ENCODE data around the gene CFAP61. TPM values are rescaled to one million over a fixed set of nuclear protein-coding genes. Genes with fewer than 3 reads are reported as not detected.

The CFAP61 gene
- total and polyA plus RNA-seq, 2 experiments from 2014 or later = 0.21 TPM; not detected in 1

- Histone ChIP-seq H3K27ac (ENCODE audit: low read depth) (no peak overlapping the region), H3K27me3 (ENCODE audit: insufficient read depth) (no peaks in the 10 kb centered on the region), H3K9me2 (ENCODE audit: insufficient read depth) (peaks cover 18% of the 10 kb centered on the region; the same call in 1 of the 2 replicates), H3F3A (replicated peaks; ENCODE audit: low read depth) (no peaks in the 10 kb centered on the region), H3K36me3 (ENCODE audit: insufficient read depth) (no peaks in the 10 kb centered on the region), H3K4me3 (no peak overlapping the region), H3K4me2 (no peak overlapping the region), H3K4me1 (ENCODE audit: insufficient read depth) (no peaks in the 10 kb centered on the region), H4K20me1 (replicated peaks; ENCODE audit: insufficient read depth) (no peaks in the 10 kb centered on the region), H3K79me2 (replicated peaks; ENCODE audit: insufficient read depth) (no peaks in the 10 kb centered on the region), H2AFZ (no peak overlapping the region)
- Mint-ChIP-seq H3K27ac (no peak overlapping the region), H3K36me3 (ENCODE audit: low read depth) (no peaks in the 10 kb centered on the region), H3K4me3 (no peak overlapping the region), H3K4me1 (peaks cover 3% of the 10 kb centered on the region; the same call in 1 of the 3 replicates), H3K27me3 (ENCODE audit: insufficient read depth, low read depth, poor library complexity) (no peaks in the 10 kb centered on the region), H3K9me3 (no peaks in the 10 kb centered on the region)
- no peak for ATAC-seq
- DNase-seq (ENCODE audit: low spot score) = no peak
- TF ChIP-seq EZH2phosphoT487 (IDR thresholded peaks at IDR 0.05; ENCODE audit: unreplicated experiment) (no peak), STAT1 (IDR thresholded peaks at IDR 0.05; ENCODE audit: unreplicated experiment) (no peak), ETS1 (IDR thresholded peaks at IDR 0.05) (no peak), CTCF (conservative IDR thresholded peaks at IDR 0.05; ENCODE audit: low read depth in 2 of 2) (no peak), EZH2 (IDR thresholded peaks at IDR 0.05; ENCODE audit: low read depth, unreplicated experiment) (no peak), ZNF331 (CRISPR knock-in tag; IDR thresholded peaks at IDR 0.05; ENCODE audit: low read depth) (no peak)
Observed at GRCh38 chr20:20293141-20293540, 240.8 kb downstream of the CFAP61 start.

DNA sequence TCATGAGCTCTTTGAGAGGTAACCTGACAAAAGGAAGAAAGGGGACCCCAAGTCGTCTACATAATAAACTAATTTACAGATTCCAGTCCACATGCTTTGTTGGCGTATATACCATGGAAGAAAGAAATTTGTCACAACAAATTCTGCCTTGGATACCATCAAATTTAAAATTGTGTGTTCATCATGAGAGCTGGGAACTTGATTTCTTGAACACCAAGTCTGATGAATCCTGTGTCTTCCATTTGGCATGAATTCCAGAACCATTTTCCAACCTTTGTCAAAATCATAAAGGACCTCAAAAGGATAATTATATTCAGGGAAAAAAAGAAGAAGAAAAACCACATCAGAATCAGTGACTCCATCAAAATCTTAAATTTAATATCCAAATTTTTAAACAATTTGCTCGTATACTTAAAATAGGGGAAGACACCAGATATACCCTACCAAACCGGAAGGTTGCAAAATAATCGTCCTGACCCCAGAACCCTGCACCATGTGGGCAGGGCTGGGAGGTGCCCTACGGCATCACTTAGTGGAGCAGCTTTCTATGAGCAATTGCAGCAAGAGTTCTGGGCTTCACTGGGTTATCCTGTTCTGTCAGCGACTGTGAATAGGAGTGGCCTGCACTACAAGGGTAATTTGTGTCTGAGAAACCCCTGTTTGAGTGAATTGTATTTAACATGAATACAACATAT is 241.5 kb downstream of the CFAP61 start:
- Mint-ChIP-seq H3K36me3 (ENCODE audit: low read depth) (no peaks in the 10 kb centered on the region), H3K27me3 (ENCODE audit: insufficient read depth, low read depth, poor library complexity) (no peaks in the 10 kb centered on the region), H3K4me3 (no peak overlapping the region), H3K9me3 (no peaks in the 10 kb centered on the region), H3K4me1 (peaks cover 3% of the 10 kb centered on the region; the same call in 1 of the 3 replicates), H3K27ac (no peak overlapping the region)
- peaks cover 15% of the 10 kb centered on the region; the same call in 1 of the 2 replicates for H3K9me2 ChIP-seq (ENCODE audit: insufficient read depth)
- no peaks in the 10 kb centered on the region for H3K27me3 ChIP-seq (ENCODE audit: insufficient read depth)
- H2AFZ ChIP-seq = peak overlapping the region; percentile 14; the same call in 1 of the 2 replicates
- H3F3A ChIP-seq (replicated peaks; ENCODE audit: low read depth) = no peaks in the 10 kb centered on the region
- no peak overlapping the region for H3K4me2 ChIP-seq
- no peaks in the 10 kb centered on the region for H4K20me1 ChIP-seq (replicated peaks; ENCODE audit: insufficient read depth)
- no peaks in the 10 kb centered on the region for H3K79me2 ChIP-seq (replicated peaks; ENCODE audit: insufficient read depth)
- no peak for ATAC-seq
- no peaks in the 10 kb centered on the region for H3K4me1 ChIP-seq (ENCODE audit: insufficient read depth)
- DNase-seq (ENCODE audit: low spot score) = no peak
- H3K36me3 ChIP-seq (ENCODE audit: insufficient read depth) = no peaks in the 10 kb centered on the region
- H3K4me3 ChIP-seq = no peak overlapping the region
- H3K27ac ChIP-seq (ENCODE audit: low read depth) = no peak overlapping the region
- TF ChIP-seq EZH2 (IDR thresholded peaks at IDR 0.05; ENCODE audit: low read depth, unreplicated experiment) (no peak), STAT1 (IDR thresholded peaks at IDR 0.05; ENCODE audit: unreplicated experiment) (no peak), NANOG (IDR thresholded peaks at IDR 0.05; ENCODE audit: borderline replicate concordance) (no peak), ETS1 (IDR thresholded peaks at IDR 0.05) (no peak), ZNF114 (CRISPR knock-in tag; IDR thresholded peaks at IDR 0.05) (no peak), REST (IDR thresholded peaks at IDR 0.05; ENCODE audit: unreplicated experiment) (no peak), CREB1 (CRISPR knock-in tag; IDR thresholded peaks at IDR 0.05; ENCODE audit: low read depth) (no peak), EZH2phosphoT487 (IDR thresholded peaks at IDR 0.05; ENCODE audit: unreplicated experiment) (no peak), ZNF331 (CRISPR knock-in tag; IDR thresholded peaks at IDR 0.05; ENCODE audit: low read depth) (no peak)

All from GM23338 (cell line).